HEK293 (cell line): ENCODE results near the gene SLC5A4.

ENCODE experiments used
- ZBTB44 ChIP-seq: fragments of 450-650 bp; IDR thresholded peaks from 2 replicates; pipeline ENCODE4 v1.5.1; 2018; ENCODE audit warnings: missing biosample characterization, mild to moderate bottlenecking, missing genetic modification characterization
- ZNF544 ChIP-seq: fragments of 450-650 bp; formaldehyde crosslinking; IDR thresholded peaks from 2 replicates; pipeline ENCODE4 v1.5.0; 2017; ENCODE audit warnings: missing biosample characterization, missing genetic modification characterization
- ZNF549 ChIP-seq: fragments of 450-650 bp; IDR thresholded peaks from 2 replicates; pipeline ENCODE4 v1.5.1; 2018; ENCODE audit warnings: missing biosample characterization, missing genetic modification characterization, mild to moderate bottlenecking, inconsistent platforms, moderate library complexity
- ZNF670 ChIP-seq: fragments of 450-650 bp; formaldehyde crosslinking; IDR thresholded peaks from 2 replicates; pipeline ENCODE4 v1.5.1; 2016; ENCODE audit warnings: missing biosample characterization, missing genetic modification characterization, low read depth
- ZNF707 ChIP-seq: fragments of 450-650 bp; formaldehyde crosslinking; IDR thresholded peaks from 2 replicates; pipeline ENCODE4 v1.5.1; 2016; ENCODE audit warnings: missing biosample characterization, missing genetic modification characterization
- TF ChIP-seq, protein P1 (sequence below): fragments of 450-650 bp; formaldehyde crosslinking; IDR thresholded peaks from 2 replicates; pipeline ENCODE4 v1.5.1; 2016; ENCODE audit warnings: missing biosample characterization, missing genetic modification characterization, low read depth
- TF ChIP-seq, protein P2 (sequence below): IDR thresholded peaks from 2 replicates; pipeline ENCODE4 v1.6.1; 2011; ENCODE audit warnings: mild to moderate bottlenecking, low read depth, low read length, borderline replicate concordance

The SLC5A4 gene

GRCh38 chr22:32175115-32175514 is 80.0 kb downstream of the SLC5A4 start (continued):
- TF ChIP-seq, protein P1, sequence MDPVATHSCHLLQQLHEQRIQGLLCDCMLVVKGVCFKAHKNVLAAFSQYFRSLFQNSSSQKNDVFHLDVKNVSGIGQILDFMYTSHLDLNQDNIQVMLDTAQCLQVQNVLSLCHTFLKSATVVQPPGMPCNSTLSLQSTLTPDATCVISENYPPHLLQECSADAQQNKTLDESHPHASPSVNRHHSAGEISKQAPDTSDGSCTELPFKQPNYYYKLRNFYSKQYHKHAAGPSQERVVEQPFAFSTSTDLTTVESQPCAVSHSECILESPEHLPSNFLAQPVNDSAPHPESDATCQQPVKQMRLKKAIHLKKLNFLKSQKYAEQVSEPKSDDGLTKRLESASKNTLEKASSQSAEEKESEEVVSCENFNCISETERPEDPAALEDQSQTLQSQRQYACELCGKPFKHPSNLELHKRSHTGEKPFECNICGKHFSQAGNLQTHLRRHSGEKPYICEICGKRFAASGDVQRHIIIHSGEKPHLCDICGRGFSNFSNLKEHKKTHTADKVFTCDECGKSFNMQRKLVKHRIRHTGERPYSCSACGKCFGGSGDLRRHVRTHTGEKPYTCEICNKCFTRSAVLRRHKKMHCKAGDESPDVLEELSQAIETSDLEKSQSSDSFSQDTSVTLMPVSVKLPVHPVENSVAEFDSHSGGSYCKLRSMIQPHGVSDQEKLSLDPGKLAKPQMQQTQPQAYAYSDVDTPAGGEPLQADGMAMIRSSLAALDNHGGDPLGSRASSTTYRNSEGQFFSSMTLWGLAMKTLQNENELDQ = no peak
- no peak for TF ChIP-seq ZNF670 (tag by site-specific recombination)
- TF ChIP-seq ZNF707 (tag by site-specific recombination) = no peak
- no peak for TF ChIP-seq ZNF544
- no peak for TF ChIP-seq ZNF549 (tag by site-specific recombination)
- no peak for TF ChIP-seq ZBTB44
- TF ChIP-seq, protein P2, sequence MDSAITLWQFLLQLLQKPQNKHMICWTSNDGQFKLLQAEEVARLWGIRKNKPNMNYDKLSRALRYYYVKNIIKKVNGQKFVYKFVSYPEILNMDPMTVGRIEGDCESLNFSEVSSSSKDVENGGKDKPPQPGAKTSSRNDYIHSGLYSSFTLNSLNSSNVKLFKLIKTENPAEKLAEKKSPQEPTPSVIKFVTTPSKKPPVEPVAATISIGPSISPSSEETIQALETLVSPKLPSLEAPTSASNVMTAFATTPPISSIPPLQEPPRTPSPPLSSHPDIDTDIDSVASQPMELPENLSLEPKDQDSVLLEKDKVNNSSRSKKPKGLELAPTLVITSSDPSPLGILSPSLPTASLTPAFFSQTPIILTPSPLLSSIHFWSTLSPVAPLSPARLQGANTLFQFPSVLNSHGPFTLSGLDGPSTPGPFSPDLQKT = no peak
